Karpas-422 (cell line): ENCODE results near the gene SPON1. TPM values are rescaled to one million over a fixed set of nuclear protein-coding genes. Genes with fewer than 3 reads are reported as not detected.

Source experiments
- DNase-seq: peaks from one replicate; pipeline ENCODE4 v3.0.0-alpha.2; 2015
- H2AFZ ChIP-seq: fragments of 200-600 bp; sonication (generic); 2 replicates; pipeline ENCODE4 v1.6.1; 2014; ENCODE audit warnings: antibody characterized with exemption, low read length, mixed read lengths
- H3K27ac ChIP-seq: fragments of 200-600 bp; sonication (generic); 2 replicates; pipeline ENCODE4 v1.5.1; 2014; ENCODE audit warnings: mild to moderate bottlenecking, low read length, moderate library complexity
- H3K27me3 ChIP-seq: fragments of 200-600 bp; sonication (generic); 2 replicates; pipeline ENCODE4 v1.6.1; 2014; ENCODE audit warnings: low read length, mixed read lengths
- H3K36me3 ChIP-seq: fragments of 200-600 bp; sonication (generic); 2 replicates; pipeline ENCODE4 v1.6.1; 2014; ENCODE audit warnings: low read length, mixed read lengths; ENCODE audit not compliant: insufficient read depth
- H3K4me1 ChIP-seq: fragments of 200-600 bp; sonication (generic); 2 replicates; pipeline ENCODE4 v1.6.1; 2014; ENCODE audit warnings: mild to moderate bottlenecking, low read length, mixed read lengths
- H3K4me2 ChIP-seq: fragments of 200-600 bp; sonication (generic); 2 replicates; pipeline ENCODE4 v1.6.1; 2014; ENCODE audit warnings: low read length, low read depth, mild to moderate bottlenecking; ENCODE audit not compliant: poor library complexity, severe bottlenecking
- H3K4me3 ChIP-seq: fragments of 200-600 bp; sonication (generic); 2 replicates; pipeline ENCODE4 v1.5.1; 2014; ENCODE audit warnings: mild to moderate bottlenecking, antibody characterized with exemption, low read length, mixed read lengths
- H3K79me2 ChIP-seq: fragments of 200-600 bp; sonication (generic); 2 replicates; pipeline ENCODE4 v1.6.1; 2014; ENCODE audit warnings: mild to moderate bottlenecking, low read length, mixed read lengths
- H3K9ac ChIP-seq: fragments of 200-600 bp; sonication (generic); 2 replicates; pipeline ENCODE4 v1.6.0; 2014; ENCODE audit warnings: low read length
- H3K9me2 ChIP-seq: fragments of 200-600 bp; sonication (generic), shearing (Covaris generic); replicated peaks from 2 replicates; pipeline ENCODE4 v1.6.0; 2014; ENCODE audit warnings: mild to moderate bottlenecking, low read length, moderate library complexity; ENCODE audit not compliant: insufficient read depth
- H3K9me3 ChIP-seq: fragments of 300-700, 200-600 bp; sonication (generic); 2 replicates; pipeline ENCODE4 v1.6.1; 2014; ENCODE audit warnings: low read length, mixed read lengths
- H4K20me1 ChIP-seq: fragments of 200-600 bp; sonication (generic); 2 replicates; pipeline ENCODE4 v1.6.1; 2014; ENCODE audit warnings: mild to moderate bottlenecking, antibody characterized with exemption, low read length, low read depth; ENCODE audit not compliant: insufficient read depth
- total RNA-seq: library from RNA; depleted of rRNA; stranded (reverse); fragments of >200 nt; shearing (Covaris generic); gene quantifications from 2 replicates; pipeline ENCODE4 v1.2.3, GENCODE V29; 2014; ENCODE audit warnings: low replicate concordance

Gene SPON1
- total RNA-seq, 1 experiment from 2014 or later, result not detected

- no peaks in the 10 kb centered on the region for H4K20me1 ChIP-seq
- no peak overlapping the region for H3K27ac ChIP-seq
- H3K79me2 ChIP-seq, result no peaks in the 10 kb centered on the region
- H3K4me2 ChIP-seq, result no peak overlapping the region
- H3K36me3 ChIP-seq, result no peaks in the 10 kb centered on the region
- H2AFZ ChIP-seq, result no peak overlapping the region
- H3K9me2 ChIP-seq, result no peaks in the 10 kb centered on the region
- H3K9me3 ChIP-seq, result no peaks in the 10 kb centered on the region
- no peaks in the 10 kb centered on the region for H3K27me3 ChIP-seq
- H3K9ac ChIP-seq, result no peak overlapping the region
- no peak overlapping the region for H3K4me3 ChIP-seq
- DNase-seq, result no peak
- no peaks in the 10 kb centered on the region for H3K4me1 ChIP-seq
These were observed 22.3 kb upstream of the SPON1 start for GRCh38 chr11:13939961-13940906.

GRCh38 chr11:13940907-13941256 is 21.6 kb upstream of the SPON1 start:
- Histone ChIP-seq H3K27me3 (no peaks in the 10 kb centered on the region), H3K27ac (no peak overlapping the region), H3K4me2 (no peak overlapping the region), H2AFZ (no peak overlapping the region), H3K9me2 (no peaks in the 10 kb centered on the region), H4K20me1 (no peaks in the 10 kb centered on the region), H3K4me1 (no peaks in the 10 kb centered on the region), H3K79me2 (no peaks in the 10 kb centered on the region), H3K36me3 (no peaks in the 10 kb centered on the region), H3K9ac (no peak overlapping the region), H3K9me3 (no peaks in the 10 kb centered on the region), H3K4me3 (no peak overlapping the region)
- no peak for DNase-seq

- H3K9me3 ChIP-seq, result no peaks in the 10 kb centered on the region
- H3K4me3 ChIP-seq, result no peak overlapping the region
- H3K27me3 ChIP-seq, result no peaks in the 10 kb centered on the region
- H4K20me1 ChIP-seq, result no peaks in the 10 kb centered on the region
- no peak for DNase-seq
- no peak overlapping the region for H3K4me2 ChIP-seq
- H3K36me3 ChIP-seq, result no peaks in the 10 kb centered on the region
- H3K79me2 ChIP-seq, result no peaks in the 10 kb centered on the region
- no peak overlapping the region for H3K27ac ChIP-seq
- no peak overlapping the region for H3K9ac ChIP-seq
- no peaks in the 10 kb centered on the region for H3K4me1 ChIP-seq
- no peak overlapping the region for H2AFZ ChIP-seq
- H3K9me2 ChIP-seq, result no peaks in the 10 kb centered on the region
These were observed 20.7 kb upstream of the SPON1 start for GRCh38 chr11:13941775-13942174.

GRCh38 chr11:13942378-13942777 is 20.1 kb upstream of the SPON1 start:
- no peaks in the 10 kb centered on the region for H3K79me2 ChIP-seq
- no peak for DNase-seq
- H3K9me3 ChIP-seq, result no peaks in the 10 kb centered on the region
- no peak overlapping the region for H3K4me3 ChIP-seq
- H3K9ac ChIP-seq, result no peak overlapping the region
- H4K20me1 ChIP-seq, result no peaks in the 10 kb centered on the region
- H3K27ac ChIP-seq, result no peak overlapping the region
- no peaks in the 10 kb centered on the region for H3K9me2 ChIP-seq
- H3K27me3 ChIP-seq, result no peaks in the 10 kb centered on the region
- H3K4me1 ChIP-seq, result no peaks in the 10 kb centered on the region
- no peaks in the 10 kb centered on the region for H3K36me3 ChIP-seq
- no peak overlapping the region for H3K4me2 ChIP-seq
- H2AFZ ChIP-seq, result no peak overlapping the region

GRCh38 chr11:13942971-13943381 is 19.5 kb upstream of the SPON1 start:
- Histone ChIP-seq H3K4me3 (no peak overlapping the region), H2AFZ (no peak overlapping the region), H3K27me3 (no peaks in the 10 kb centered on the region), H3K4me1 (no peaks in the 10 kb centered on the region), H3K27ac (no peak overlapping the region), H3K9ac (no peak overlapping the region), H3K9me2 (no peaks in the 10 kb centered on the region), H4K20me1 (no peaks in the 10 kb centered on the region), H3K4me2 (no peak overlapping the region), H3K9me3 (no peaks in the 10 kb centered on the region), H3K36me3 (no peaks in the 10 kb centered on the region), H3K79me2 (no peaks in the 10 kb centered on the region)
- no peak for DNase-seq

- Histone ChIP-seq H3K9ac (no peak overlapping the region), H3K4me1 (no peaks in the 10 kb centered on the region), H3K36me3 (no peaks in the 10 kb centered on the region), H2AFZ (no peak overlapping the region), H3K79me2 (no peaks in the 10 kb centered on the region), H3K9me3 (no peaks in the 10 kb centered on the region), H3K4me2 (no peak overlapping the region), H3K9me2 (no peaks in the 10 kb centered on the region), H3K27me3 (no peaks in the 10 kb centered on the region), H3K4me3 (no peak overlapping the region), H4K20me1 (no peaks in the 10 kb centered on the region), H3K27ac (no peak overlapping the region)
- DNase-seq, result no peak
These were observed 18.5 kb upstream of the SPON1 start for GRCh38 chr11:13944016-13944415.

- Histone ChIP-seq H3K79me2 (no peaks in the 10 kb centered on the region), H3K9me3 (no peaks in the 10 kb centered on the region), H3K4me1 (no peaks in the 10 kb centered on the region), H3K36me3 (no peaks in the 10 kb centered on the region), H3K27ac (no peak overlapping the region), H4K20me1 (no peaks in the 10 kb centered on the region), H3K4me2 (no peak overlapping the region), H3K9ac (no peak overlapping the region), H2AFZ (no peak overlapping the region), H3K4me3 (no peak overlapping the region), H3K9me2 (no peaks in the 10 kb centered on the region), H3K27me3 (no peaks in the 10 kb centered on the region)
- DNase-seq, result no peak
These were observed 17.6 kb upstream of the SPON1 start for GRCh38 chr11:13944911-13945425.

GRCh38 chr11:13947379-13947778 is 15.1 kb upstream of the SPON1 start:
- Histone ChIP-seq H3K9me2 (no peaks in the 10 kb centered on the region), H3K9ac (no peak overlapping the region), H3K36me3 (no peaks in the 10 kb centered on the region), H3K4me3 (no peak overlapping the region), H3K4me2 (no peak overlapping the region), H3K9me3 (no peaks in the 10 kb centered on the region), H3K27me3 (no peaks in the 10 kb centered on the region), H3K27ac (no peak overlapping the region), H3K4me1 (no peaks in the 10 kb centered on the region), H4K20me1 (no peaks in the 10 kb centered on the region), H3K79me2 (no peaks in the 10 kb centered on the region), H2AFZ (no peak overlapping the region)
- DNase-seq, result no peak
